22Rv1 (cell line): ENCODE measurements around the gene GYS1.
A peak's percentile ranks its signal among the peaks of the same experiment; 100 is the strongest.

Source experiments
- H3K27ac ChIP-seq: fragments of 450-650 bp; 2 replicates; pipeline ENCODE4 v1.5.1; 2017
- ZFX ChIP-seq: fragments of 450-650 bp; IDR thresholded peaks from 2 replicates; pipeline ENCODE4 v1.6.1; 2017; ENCODE audit warnings: antibody characterized with exemption, borderline replicate concordance
- TF ChIP-seq, protein P1 (sequence below): fragments of 450-650 bp; IDR thresholded peaks from 2 replicates; pipeline ENCODE4 v1.5.1; 2017; ENCODE audit warnings: mild to moderate bottlenecking

GYS1 gene

DNA sequence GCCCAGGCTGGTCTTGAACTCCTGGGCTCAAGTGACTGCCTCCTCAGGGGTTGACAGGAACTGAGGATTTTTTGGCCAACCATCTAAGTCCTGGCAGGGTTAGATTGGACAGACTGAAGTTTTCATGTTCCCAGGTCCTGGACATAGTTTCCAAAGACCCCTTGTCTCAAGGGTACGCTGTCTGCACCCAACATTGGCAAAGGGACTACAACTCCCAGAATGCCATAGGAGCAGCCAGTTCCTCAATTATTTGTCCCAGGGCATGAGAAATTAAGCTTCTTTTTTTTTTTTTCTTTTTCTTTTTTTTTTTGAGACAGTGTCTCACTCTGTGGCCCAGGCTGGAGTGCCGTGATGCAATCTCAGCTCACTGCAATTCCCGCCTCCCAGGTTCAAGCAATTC lies 6.9 kb downstream of the GYS1 start:
- TF ChIP-seq ZFX, result no peak
- TF ChIP-seq, protein P1, sequence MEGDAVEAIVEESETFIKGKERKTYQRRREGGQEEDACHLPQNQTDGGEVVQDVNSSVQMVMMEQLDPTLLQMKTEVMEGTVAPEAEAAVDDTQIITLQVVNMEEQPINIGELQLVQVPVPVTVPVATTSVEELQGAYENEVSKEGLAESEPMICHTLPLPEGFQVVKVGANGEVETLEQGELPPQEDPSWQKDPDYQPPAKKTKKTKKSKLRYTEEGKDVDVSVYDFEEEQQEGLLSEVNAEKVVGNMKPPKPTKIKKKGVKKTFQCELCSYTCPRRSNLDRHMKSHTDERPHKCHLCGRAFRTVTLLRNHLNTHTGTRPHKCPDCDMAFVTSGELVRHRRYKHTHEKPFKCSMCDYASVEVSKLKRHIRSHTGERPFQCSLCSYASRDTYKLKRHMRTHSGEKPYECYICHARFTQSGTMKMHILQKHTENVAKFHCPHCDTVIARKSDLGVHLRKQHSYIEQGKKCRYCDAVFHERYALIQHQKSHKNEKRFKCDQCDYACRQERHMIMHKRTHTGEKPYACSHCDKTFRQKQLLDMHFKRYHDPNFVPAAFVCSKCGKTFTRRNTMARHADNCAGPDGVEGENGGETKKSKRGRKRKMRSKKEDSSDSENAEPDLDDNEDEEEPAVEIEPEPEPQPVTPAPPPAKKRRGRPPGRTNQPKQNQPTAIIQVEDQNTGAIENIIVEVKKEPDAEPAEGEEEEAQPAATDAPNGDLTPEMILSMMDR, result no peak
- no peak overlapping the region for H3K27ac ChIP-seq

- H3K27ac ChIP-seq, result no peak overlapping the region
- TF ChIP-seq ZFX, result no peak
- TF ChIP-seq, protein P1, result no peak
These were observed 7.4 kb downstream of the GYS1 start for GRCh38 chr19:48985711-48986110.

DNA sequence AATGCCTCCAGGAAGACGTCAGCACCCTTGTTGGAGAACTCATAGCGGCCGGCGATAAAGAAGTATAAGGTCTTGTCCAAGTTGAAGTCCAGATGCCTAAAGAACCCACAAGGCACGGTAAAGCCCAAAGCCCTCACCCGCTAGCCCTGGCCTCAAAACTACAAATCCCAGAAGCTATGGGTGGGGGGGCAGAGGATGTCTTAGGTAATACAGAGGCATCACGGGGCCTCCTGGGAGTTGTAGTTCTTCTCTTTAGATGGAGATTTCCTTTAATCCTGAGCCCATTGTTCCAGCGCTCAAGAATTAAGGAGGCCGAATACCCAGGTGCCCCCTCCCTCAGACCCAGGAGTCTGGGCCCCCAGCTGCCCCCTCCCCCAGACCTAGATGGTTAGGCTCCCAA lies 10.8 kb downstream of the GYS1 start:
- no peak overlapping the region for H3K27ac ChIP-seq
- TF ChIP-seq ZFX, result no peak
- TF ChIP-seq, protein P1, result no peak

DNA sequence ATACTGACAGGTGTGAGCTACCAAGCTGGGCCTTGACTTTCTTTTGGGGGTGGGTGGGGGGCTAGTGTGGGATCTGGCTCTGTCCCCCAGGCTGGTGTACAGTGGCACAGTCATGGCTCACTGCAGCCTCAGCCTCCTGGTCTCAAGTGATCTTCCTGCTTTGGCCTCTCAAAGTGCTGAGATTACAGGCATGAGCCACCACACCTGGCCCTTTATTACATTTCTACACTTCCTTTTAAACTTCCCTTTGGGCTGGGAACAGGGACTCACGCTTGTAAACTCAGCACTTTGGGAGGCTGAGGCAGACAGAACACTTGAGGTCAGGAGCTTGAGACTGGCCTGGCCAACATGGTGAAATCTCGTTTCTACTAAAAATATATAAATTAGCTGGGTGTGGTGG lies 16.0 kb downstream of the GYS1 start:
- H3K27ac ChIP-seq, result no peak overlapping the region
- no peak for TF ChIP-seq ZFX
- TF ChIP-seq, protein P1, result no peak

DNA sequence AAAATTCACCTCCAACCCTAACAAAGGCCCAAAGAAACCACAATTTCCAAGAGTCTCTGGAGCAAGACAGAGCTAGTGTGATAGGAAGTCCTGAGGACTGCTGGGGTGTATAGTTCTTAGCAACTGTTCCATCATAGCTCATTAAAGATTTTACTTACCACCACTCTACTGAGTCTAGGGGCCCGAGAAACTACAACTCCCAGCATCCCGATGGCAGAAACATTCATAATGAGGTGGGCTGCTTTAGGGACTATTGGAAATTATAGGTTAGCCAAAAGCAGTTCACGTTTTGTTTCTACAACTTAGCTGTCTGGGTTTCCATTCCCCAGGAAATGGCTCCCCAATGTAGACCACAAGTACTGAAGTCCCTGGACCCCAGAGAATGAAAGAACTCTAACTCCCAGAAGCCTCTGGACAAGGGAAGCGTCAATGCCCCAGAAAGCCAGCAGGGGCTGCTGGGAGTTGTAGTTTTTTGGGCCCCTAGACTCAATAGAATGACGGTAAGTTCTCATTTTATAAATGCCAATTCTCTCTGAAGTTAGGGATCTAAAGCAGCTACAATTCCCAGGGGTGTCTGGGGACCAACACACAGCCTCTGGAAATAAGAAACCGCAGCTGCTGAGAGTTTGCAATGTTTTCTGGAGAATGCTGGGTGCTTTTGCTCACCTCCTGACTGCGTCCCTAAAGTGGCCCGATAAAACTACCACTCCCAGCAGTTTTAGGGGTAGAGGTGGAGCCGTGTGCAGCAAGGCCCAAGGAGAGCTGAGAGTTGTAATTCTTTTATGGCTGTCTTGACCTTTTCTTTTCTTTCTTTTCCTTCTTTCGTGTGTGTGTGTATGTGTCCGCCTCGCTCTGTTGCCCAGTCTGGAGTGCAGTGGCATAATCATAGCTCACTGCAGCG lies 16.9 kb downstream of the GYS1 start:
- no peak overlapping the region for H3K27ac ChIP-seq
- no peak for TF ChIP-seq ZFX
- TF ChIP-seq, protein P1, result no peak

GRCh38 chr19:48970923-48971395 lies 22.1 kb downstream of the GYS1 start:
- no peak for TF ChIP-seq ZFX
- TF ChIP-seq, protein P1, result peak; percentile 93
- peak overlapping the region; percentile 55; the same call in 1 of the 2 replicates for H3K27ac ChIP-seq

DNA sequence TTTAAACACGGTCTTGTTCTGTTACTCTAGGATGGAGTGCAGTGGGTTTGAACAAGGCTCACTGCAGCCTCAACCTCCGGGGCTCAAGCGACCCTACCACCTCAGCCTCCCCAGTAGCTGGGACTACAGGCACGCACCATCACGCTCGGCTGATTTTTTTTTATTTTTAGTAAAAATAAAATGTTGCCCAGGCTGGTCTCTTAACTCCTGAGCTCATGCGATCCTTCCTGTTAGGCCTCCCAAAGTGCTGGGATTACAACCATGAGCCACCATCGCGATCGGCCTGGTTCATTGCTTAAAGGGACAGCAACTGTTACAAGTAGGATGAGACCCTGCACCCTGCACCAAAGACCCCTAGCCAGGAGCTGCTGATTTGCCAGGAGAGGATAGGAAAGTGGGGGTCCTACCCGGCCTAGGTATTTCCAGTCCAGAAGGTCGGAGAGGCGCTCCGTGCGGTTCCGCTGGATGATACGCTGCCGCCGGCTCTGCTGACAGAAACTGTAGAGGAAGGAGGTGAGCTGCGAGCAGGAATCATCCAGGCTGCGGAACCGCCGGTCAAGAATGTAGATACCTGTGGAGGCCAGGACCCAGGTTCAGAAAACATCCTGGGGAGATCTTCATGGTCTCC lies 22.9 kb downstream of the GYS1 start:
- H3K27ac ChIP-seq, result peak overlapping the region; percentile 55
- TF ChIP-seq, protein P1, result no peak
- no peak for TF ChIP-seq ZFX
